H1 (cell line): ENCODE results near the gene DUSP18. TPM values are rescaled to one million over a fixed set of nuclear protein-coding genes. Genes with fewer than 3 reads are reported as not detected.

Experiments used
- CTCF ChIA-PET: fragments of 300-600 bp; sonication (Branson Sonifier 250); formaldehyde crosslinking; loops from one replicate; lab custom pipeline; 2021; ENCODE audit not compliant: partially characterized antibody; lab: Charles Lee
- POLR2A ChIA-PET: fragments of 300-600 bp; sonication (Branson Sonifier 250); formaldehyde crosslinking; loops from one replicate; lab custom pipeline; 2021; ENCODE audit warnings: inconsistent platforms; ENCODE audit not compliant: partially characterized antibody; lab: Charles Lee
- DNase-seq, 2 experiments: peaks; one replicate each; pipeline versions ENCODE4 v3.0.0 to v3.0.0-alpha.2; 2010 to 2022; ENCODE audit warnings: low spot score in 2 of 2, low read depth in 1 of 2, mixed read lengths in 1 of 2
- FAIRE-seq: peaks from 2 replicates; lab custom pipeline; 2011; peaks lifted over from hg19 to GRCh38; lab: Jason Lieb, UNC
- H2AFZ ChIP-seq: 2 replicates; pipeline ENCODE4 v1.8.1; 2012; ENCODE audit warnings: low read length, inconsistent platforms
- H2AK5ac ChIP-seq: 2 replicates; pipeline ENCODE4 v1.6.1; 2013; ENCODE audit warnings: low read depth, low read length
- H2BK120ac ChIP-seq: replicated peaks from 2 replicates; pipeline ENCODE3; 2013; ENCODE audit warnings: low read depth, low read length, inconsistent platforms
- H2BK12ac ChIP-seq: 2 replicates; pipeline ENCODE4 v1.6.1; 2013; ENCODE audit warnings: low read depth, low read length
- H2BK15ac ChIP-seq: 2 replicates; pipeline ENCODE4 v1.6.1; 2013; ENCODE audit warnings: low read length
- H2BK20ac ChIP-seq: 2 replicates; pipeline ENCODE4 v1.6.1; 2013; ENCODE audit warnings: low read length
- H2BK5ac ChIP-seq: 2 replicates; pipeline ENCODE4 v1.6.1; 2013; ENCODE audit warnings: low read depth, low read length
- H3K14ac ChIP-seq: 2 replicates; pipeline ENCODE4 v1.6.1; 2013; ENCODE audit warnings: inconsistent platforms; ENCODE audit not compliant: insufficient read length
- H3K18ac ChIP-seq: 2 replicates; pipeline ENCODE4 v1.6.1; 2013; ENCODE audit warnings: low read length; ENCODE audit errors: extremely low read depth
- H3K23ac ChIP-seq: 2 replicates; pipeline ENCODE4 v1.6.1; 2013; ENCODE audit warnings: inconsistent platforms; ENCODE audit not compliant: insufficient read length
- H3K23me2 ChIP-seq: 2 replicates; pipeline ENCODE4 v1.6.1; 2013; ENCODE audit warnings: low read depth, low read length
- H3K27ac ChIP-seq: 2 replicates; pipeline ENCODE4 v1.6.1; 2011; ENCODE audit warnings: low read depth, low read length, inconsistent platforms
- H3K27me3 ChIP-seq, 4 experiments: replicated peaks in 1 of 4; 1 replicate in 1 of 4; 2 replicates in 3 of 4; pipeline versions ENCODE4 v1.6.1 to v1.8.1; 2011 to 2013; ENCODE audit warnings: low read length in 3 of 4, mild to moderate bottlenecking in 3 of 4, inconsistent platforms in 2 of 4, mixed read lengths in 2 of 4, moderate library complexity in 1 of 4; ENCODE audit not compliant: control insufficient read depth in 3 of 4, insufficient read depth in 3 of 4; ENCODE audit errors: extremely low read depth in 1 of 4
- H3K36me3 ChIP-seq, 4 experiments: 2 replicates each; pipeline versions ENCODE4 v1.6.1 to v1.8.1; 2011 to 2013; ENCODE audit warnings: mild to moderate bottlenecking in 4 of 4, low read length in 3 of 4, moderate library complexity in 2 of 4, control low read depth in 1 of 4, inconsistent platforms in 1 of 4; ENCODE audit not compliant: insufficient read depth in 4 of 4, control insufficient read depth in 2 of 4
- H3K4ac ChIP-seq: replicated peaks from 2 replicates; pipeline ENCODE3; 2013; ENCODE audit warnings: low read length, low read depth, mixed read lengths, inconsistent platforms; ENCODE audit not compliant: insufficient read length
- H3K4me1 ChIP-seq, 4 experiments: replicated peaks in 1 of 4; 1 replicate in 1 of 4; 2 replicates in 3 of 4; pipeline versions ENCODE4 v1.6.1 to v1.8.1; 2011 to 2013; ENCODE audit warnings: low read length in 3 of 4, inconsistent platforms in 2 of 4, mixed read lengths in 1 of 4; ENCODE audit not compliant: insufficient read depth in 4 of 4, control insufficient read depth in 3 of 4
- H3K4me2 ChIP-seq, 2 experiments: 2 replicates each; pipeline versions ENCODE4 v1.6.1 to v1.8.1; 2011 to 2013; ENCODE audit warnings: low read depth in 2 of 2, low read length in 2 of 2, control low read depth in 1 of 2, inconsistent platforms in 1 of 2, mild to moderate bottlenecking in 1 of 2; ENCODE audit not compliant: insufficient read depth in 1 of 2
- H3K4me3 ChIP-seq, 4 experiments: fragments of 200-600, 300-600 bp in 1 of 4; sonication (generic), shearing (Covaris generic), sonication (Bioruptor Twin) in 1 of 4; 2 replicates each; pipeline versions ENCODE4 v1.5.1 to v1.8.1; 2011 to 2016; ENCODE audit warnings: low read length in 4 of 4, low read depth in 3 of 4, control low read depth in 2 of 4, inconsistent platforms in 2 of 4, mild to moderate bottlenecking in 2 of 4, mixed read lengths in 1 of 4, moderate library complexity in 1 of 4; ENCODE audit not compliant: insufficient read depth in 2 of 4; ENCODE audit errors: extremely low read depth in 1 of 4
- H3K56ac ChIP-seq: replicated peaks from 2 replicates; pipeline ENCODE3; 2013; ENCODE audit warnings: low read depth, mild to moderate bottlenecking, mixed read lengths, low read length, inconsistent platforms; ENCODE audit not compliant: insufficient read length
- H3K79me1 ChIP-seq: 2 replicates; pipeline ENCODE4 v1.6.1; 2013; ENCODE audit warnings: low read depth, low read length, control low read depth
- H3K79me2 ChIP-seq, 2 experiments: 2 replicates each; pipeline versions ENCODE4 v1.6.1 to v1.8.1; 2012 to 2013; ENCODE audit warnings: low read length in 2 of 2, mild to moderate bottlenecking in 2 of 2, inconsistent platforms in 1 of 2; ENCODE audit not compliant: insufficient read depth in 2 of 2, control insufficient read depth in 1 of 2
- H3K9ac ChIP-seq, 4 experiments: replicated peaks in 1 of 4; 1 replicate in 1 of 4; 2 replicates in 3 of 4; pipeline versions ENCODE4 v1.6.1 to v1.8.1; 2011 to 2013; ENCODE audit warnings: low read depth in 3 of 4, low read length in 3 of 4, control low read depth in 2 of 4, mild to moderate bottlenecking in 2 of 4, moderate library complexity in 2 of 4, inconsistent platforms in 1 of 4; ENCODE audit errors: extremely low read depth in 1 of 4
- H3K9me3 ChIP-seq, 2 experiments: 2 replicates each; pipeline versions ENCODE4 v1.6.1 to v1.8.1; 2012 to 2013; ENCODE audit warnings: mild to moderate bottlenecking in 2 of 2, moderate library complexity in 2 of 2, control low read depth in 1 of 2, inconsistent platforms in 1 of 2, low read depth in 1 of 2, low read length in 1 of 2, mixed read lengths in 1 of 2; ENCODE audit not compliant: insufficient read depth in 2 of 2
- H4K20me1 ChIP-seq, 2 experiments: replicated peaks in 1 of 2; 2 replicates each; pipeline versions ENCODE3 to v1.8.1; 2011 to 2013; ENCODE audit warnings: inconsistent platforms in 2 of 2, low read length in 2 of 2, mild to moderate bottlenecking in 1 of 2; ENCODE audit not compliant: insufficient read depth in 2 of 2, control insufficient read depth in 1 of 2
- H4K5ac ChIP-seq: 2 replicates; pipeline ENCODE4 v1.6.1; 2013; ENCODE audit warnings: low read length, low read depth, mixed read lengths, inconsistent platforms; ENCODE audit not compliant: insufficient read length
- H4K8ac ChIP-seq: 2 replicates; pipeline ENCODE4 v1.8.0; 2013; ENCODE audit warnings: mild to moderate bottlenecking, moderate library complexity, low read length, inconsistent platforms; ENCODE audit not compliant: insufficient read depth; ENCODE audit errors: extremely low read depth
- H4K91ac ChIP-seq: replicated peaks from 2 replicates; pipeline ENCODE3; 2013; ENCODE audit warnings: low read length, mixed read lengths, inconsistent platforms; ENCODE audit not compliant: insufficient read length
- BACH1 ChIP-seq: IDR thresholded peaks from 2 replicates; pipeline ENCODE4 v1.6.1; 2012; ENCODE audit warnings: low read length, improper control_type of control experiment
- EGR1 ChIP-seq: IDR thresholded peaks from 2 replicates; pipeline ENCODE4 v1.6.1; 2011; ENCODE audit warnings: low read depth, low read length, borderline replicate concordance
- EP300 ChIP-seq, 2 experiments: IDR thresholded peaks; 1 replicate in 1 of 2; 2 replicates in 1 of 2; pipeline ENCODE4 v1.6.1; 2011 to 2012; ENCODE audit warnings: low read depth in 2 of 2, low read length in 2 of 2, mild to moderate bottlenecking in 2 of 2, borderline replicate concordance in 1 of 2, inconsistent platforms in 1 of 2, moderate library complexity in 1 of 2
- HDAC6 ChIP-seq: IDR thresholded peaks from one replicate; pipeline ENCODE4 v1.7.1; 2012; ENCODE audit warnings: low read depth, mild to moderate bottlenecking, inconsistent platforms, low read length, moderate library complexity
- KDM1A ChIP-seq: fragments of 200-600, 300-600 bp; sonication (generic); IDR thresholded peaks from 2 replicates; pipeline ENCODE4 v1.7.1; 2016; ENCODE audit warnings: mild to moderate bottlenecking, low read length, borderline replicate concordance
- NRF1 ChIP-seq: IDR thresholded peaks from 2 replicates; pipeline ENCODE4 v1.6.1; 2011; ENCODE audit warnings: mild to moderate bottlenecking, low read depth, low read length, improper control_type of control experiment
- POLR2A ChIP-seq, 2 experiments: IDR thresholded peaks; 1 replicate in 1 of 2; 2 replicates in 1 of 2; pipeline ENCODE4 v1.6.1; 2011; ENCODE audit warnings: low read depth in 2 of 2, low read length in 2 of 2, mild to moderate bottlenecking in 2 of 2; ENCODE audit errors: control extremely low read depth in 1 of 2
- SAP30 ChIP-seq: fragments of 300-600 bp; sonication (generic); IDR thresholded peaks from 2 replicates; pipeline ENCODE4 v1.7.1; 2012; ENCODE audit warnings: low read length, moderate library complexity, mild to moderate bottlenecking, inconsistent platforms; ENCODE audit not compliant: insufficient read depth, insufficient replicate concordance
- YY1 ChIP-seq: IDR thresholded peaks from 2 replicates; pipeline ENCODE4 v1.6.1; 2011; ENCODE audit warnings: low read depth, mild to moderate bottlenecking, low read length
- WGBS, 2 experiments: shearing (Covaris generic) in 1 of 2; methylation state at CpG; one replicate each; pipeline versions ENCODE4 v1.1.6 to v1.1.7; 2013 to 2015; ENCODE audit warnings: low lambda C conversion rate in 2 of 2, mixed read lengths in 2 of 2, inconsistent platforms in 1 of 2, low coverage in 1 of 2, missing lambda C conversion rate in 1 of 2; ENCODE audit not compliant: insufficient replicate concordance in 2 of 2, insufficient coverage in 1 of 2, insufficient read length in 1 of 2; ENCODE audit errors: extremely low coverage in 1 of 2, missing lambda C conversion rate in 1 of 2; 5-methylcytosine and 5-hydroxymethylcytosine counted together
- polyA plus RNA-seq, 7 experiments: library from polyadenylated mRNA; depleted of rRNA in 3 of 7; stranded (reverse) in 5 of 7; unstranded in 2 of 7; fragments of >200 nt in 5 of 7; fragments of 200-250 nt in 2 of 7; gene quantifications; 1 replicate in 5 of 7; 2 replicates in 1 of 7; 4 replicates in 1 of 7; pipeline versions ENCODE4 v1.2.1 to v1.2.3, GENCODE V29; 2011 to 2013; ENCODE audit warnings: missing spikeins in 2 of 7, mixed read lengths in 2 of 7
- total RNA-seq: library from RNA; stranded (reverse); fragmentation: NEBNext Ultra II Directional; extraction: Animal tissue kit (Norgen Biotek cat#: 25700); gene quantifications from 2 replicates; pipeline ENCODE4 v1.2.1, GENCODE V29; 2021
- TF ChIP-seq, protein P1 (sequence below): IDR thresholded peaks from 2 replicates; pipeline ENCODE4 v1.6.1; 2012; ENCODE audit warnings: inconsistent platforms
- TF ChIP-seq, protein P2 (sequence below), 3 experiments: IDR thresholded peaks; 1 replicate in 2 of 3; 2 replicates in 1 of 3; pipeline versions ENCODE4 v1.5.1 to v1.6.1; 2011; ENCODE audit warnings: low read length in 3 of 3, mild to moderate bottlenecking in 3 of 3, inconsistent platforms in 2 of 3, low read depth in 1 of 3, moderate library complexity in 1 of 3; ENCODE audit not compliant: insufficient read depth in 1 of 3; ENCODE audit errors: control extremely low read depth in 1 of 3

DUSP18 gene
- total and polyA plus RNA-seq, 2 of the 8 experiments (the other 6 are each of a cell fraction or from before 2014, with no cell fraction given): 2.6 to 7.3 TPM

- Histone ChIP-seq H3K4me1 (no peaks in the 10 kb centered on the region), H2BK5ac (no peak overlapping the region), H2AFZ (no peak overlapping the region), H2AK5ac (no peak overlapping the region), H2BK20ac (no peak overlapping the region), H3K56ac (no peak overlapping the region), H2BK12ac (no peak overlapping the region), H4K91ac (no peak overlapping the region), H3K27me3 (no peaks in the 10 kb centered on the region), H3K23ac (no peak overlapping the region), H4K8ac (no peak overlapping the region), H3K9ac (no peak overlapping the region), H3K4me3 (no peak overlapping the region), H3K23me2 (no peaks in the 10 kb centered on the region), H3K9me3 (no peaks in the 10 kb centered on the region), H4K5ac (no peak overlapping the region), H4K20me1 (no peaks in the 10 kb centered on the region), H2BK120ac (no peak overlapping the region), H3K4me2 (no peak overlapping the region), H3K79me2 (no peaks in the 10 kb centered on the region), H3K36me3 (no peaks in the 10 kb centered on the region), H3K18ac (no peak overlapping the region), H3K4ac (no peak overlapping the region), H3K27ac (no peak overlapping the region), H3K79me1 (no peaks in the 10 kb centered on the region), H2BK15ac (no peak overlapping the region), H3K14ac (no peak overlapping the region)
- ChIA-PET CTCF (no interaction called here), POLR2A (no interaction called here)
- 95% methylated on average over 2 of the region's 2 CpGs; no CpG with 5 or more reads in 1 of the 2 experiments for WGBS, 2 experiments
- FAIRE-seq: no peak
- no peak for DNase-seq
- TF ChIP-seq YY1 (no peak), HDAC6 (no peak), KDM1A (no peak), POLR2A (IDR thresholded peaks at IDR 0.05; ENCODE audit: control extremely low read depth in 1 of 2, low read depth in 2 of 2, low read length in 2 of 2) (no peak), EP300 (IDR thresholded peaks at IDR 0.05; ENCODE audit: borderline replicate concordance in 1 of 2, low read depth in 2 of 2, low read length in 2 of 2) (no peak), SAP30 (no peak), NRF1 (no peak), EGR1 (no peak), BACH1 (no peak)
- TF ChIP-seq, protein P1, sequence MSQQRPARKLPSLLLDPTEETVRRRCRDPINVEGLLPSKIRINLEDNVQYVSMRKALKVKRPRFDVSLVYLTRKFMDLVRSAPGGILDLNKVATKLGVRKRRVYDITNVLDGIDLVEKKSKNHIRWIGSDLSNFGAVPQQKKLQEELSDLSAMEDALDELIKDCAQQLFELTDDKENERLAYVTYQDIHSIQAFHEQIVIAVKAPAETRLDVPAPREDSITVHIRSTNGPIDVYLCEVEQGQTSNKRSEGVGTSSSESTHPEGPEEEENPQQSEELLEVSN: no peak
- TF ChIP-seq, protein P2, sequence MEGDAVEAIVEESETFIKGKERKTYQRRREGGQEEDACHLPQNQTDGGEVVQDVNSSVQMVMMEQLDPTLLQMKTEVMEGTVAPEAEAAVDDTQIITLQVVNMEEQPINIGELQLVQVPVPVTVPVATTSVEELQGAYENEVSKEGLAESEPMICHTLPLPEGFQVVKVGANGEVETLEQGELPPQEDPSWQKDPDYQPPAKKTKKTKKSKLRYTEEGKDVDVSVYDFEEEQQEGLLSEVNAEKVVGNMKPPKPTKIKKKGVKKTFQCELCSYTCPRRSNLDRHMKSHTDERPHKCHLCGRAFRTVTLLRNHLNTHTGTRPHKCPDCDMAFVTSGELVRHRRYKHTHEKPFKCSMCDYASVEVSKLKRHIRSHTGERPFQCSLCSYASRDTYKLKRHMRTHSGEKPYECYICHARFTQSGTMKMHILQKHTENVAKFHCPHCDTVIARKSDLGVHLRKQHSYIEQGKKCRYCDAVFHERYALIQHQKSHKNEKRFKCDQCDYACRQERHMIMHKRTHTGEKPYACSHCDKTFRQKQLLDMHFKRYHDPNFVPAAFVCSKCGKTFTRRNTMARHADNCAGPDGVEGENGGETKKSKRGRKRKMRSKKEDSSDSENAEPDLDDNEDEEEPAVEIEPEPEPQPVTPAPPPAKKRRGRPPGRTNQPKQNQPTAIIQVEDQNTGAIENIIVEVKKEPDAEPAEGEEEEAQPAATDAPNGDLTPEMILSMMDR (IDR thresholded peaks at IDR 0.05; ENCODE audit: control extremely low read depth in 1 of 3, insufficient read depth in 1 of 3, low read depth in 1 of 3, low read length in 3 of 3): no peak
Measured at GRCh38 chr22:30714062-30714461, 46.4 kb upstream of the DUSP18 start.
